ENCODE data around the gene DTNBP1. TPM values are rescaled to one million over a fixed set of nuclear protein-coding genes. Genes with fewer than 3 reads are reported as not detected.

DTNBP1 gene
- total and polyA plus RNA-seq, 2 of the 13 experiments (the other 11 are each of a cell fraction or from before 2014, with no cell fraction given), result 6.6 to 19.1 TPM

DNA sequence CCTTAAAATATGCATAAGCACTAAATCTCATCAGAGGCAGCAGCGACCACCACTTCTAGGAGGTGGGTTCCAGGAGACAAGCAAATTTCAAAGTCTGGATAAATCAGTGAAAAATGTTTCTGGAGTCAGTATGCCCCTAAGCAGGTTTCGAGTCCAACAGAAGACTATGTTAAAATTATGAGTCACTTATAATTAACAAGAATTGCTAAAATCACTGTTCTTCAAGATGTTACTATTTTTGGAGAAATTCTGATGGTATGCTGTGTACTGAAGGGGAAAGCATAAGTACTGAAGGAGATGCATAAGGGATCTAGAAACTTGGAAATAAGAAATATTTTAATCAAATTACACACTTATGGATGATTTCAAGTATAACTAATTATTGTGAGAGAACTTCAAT is 58.0 kb downstream of the DTNBP1 start (continued):
- TF ChIP-seq, protein P1, sequence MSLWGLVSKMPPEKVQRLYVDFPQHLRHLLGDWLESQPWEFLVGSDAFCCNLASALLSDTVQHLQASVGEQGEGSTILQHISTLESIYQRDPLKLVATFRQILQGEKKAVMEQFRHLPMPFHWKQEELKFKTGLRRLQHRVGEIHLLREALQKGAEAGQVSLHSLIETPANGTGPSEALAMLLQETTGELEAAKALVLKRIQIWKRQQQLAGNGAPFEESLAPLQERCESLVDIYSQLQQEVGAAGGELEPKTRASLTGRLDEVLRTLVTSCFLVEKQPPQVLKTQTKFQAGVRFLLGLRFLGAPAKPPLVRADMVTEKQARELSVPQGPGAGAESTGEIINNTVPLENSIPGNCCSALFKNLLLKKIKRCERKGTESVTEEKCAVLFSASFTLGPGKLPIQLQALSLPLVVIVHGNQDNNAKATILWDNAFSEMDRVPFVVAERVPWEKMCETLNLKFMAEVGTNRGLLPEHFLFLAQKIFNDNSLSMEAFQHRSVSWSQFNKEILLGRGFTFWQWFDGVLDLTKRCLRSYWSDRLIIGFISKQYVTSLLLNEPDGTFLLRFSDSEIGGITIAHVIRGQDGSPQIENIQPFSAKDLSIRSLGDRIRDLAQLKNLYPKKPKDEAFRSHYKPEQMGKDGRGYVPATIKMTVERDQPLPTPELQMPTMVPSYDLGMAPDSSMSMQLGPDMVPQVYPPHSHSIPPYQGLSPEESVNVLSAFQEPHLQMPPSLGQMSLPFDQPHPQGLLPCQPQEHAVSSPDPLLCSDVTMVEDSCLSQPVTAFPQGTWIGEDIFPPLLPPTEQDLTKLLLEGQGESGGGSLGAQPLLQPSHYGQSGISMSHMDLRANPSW (CRISPR knock-in tag; IDR thresholded peaks at IDR 0.05; ENCODE audit: borderline replicate concordance), result no peak
- TF ChIP-seq ZNF292 (CRISPR knock-in tag; IDR thresholded peaks at IDR 0.05; ENCODE audit: borderline replicate concordance, low read depth), result no peak
- TF ChIP-seq, protein P2, sequence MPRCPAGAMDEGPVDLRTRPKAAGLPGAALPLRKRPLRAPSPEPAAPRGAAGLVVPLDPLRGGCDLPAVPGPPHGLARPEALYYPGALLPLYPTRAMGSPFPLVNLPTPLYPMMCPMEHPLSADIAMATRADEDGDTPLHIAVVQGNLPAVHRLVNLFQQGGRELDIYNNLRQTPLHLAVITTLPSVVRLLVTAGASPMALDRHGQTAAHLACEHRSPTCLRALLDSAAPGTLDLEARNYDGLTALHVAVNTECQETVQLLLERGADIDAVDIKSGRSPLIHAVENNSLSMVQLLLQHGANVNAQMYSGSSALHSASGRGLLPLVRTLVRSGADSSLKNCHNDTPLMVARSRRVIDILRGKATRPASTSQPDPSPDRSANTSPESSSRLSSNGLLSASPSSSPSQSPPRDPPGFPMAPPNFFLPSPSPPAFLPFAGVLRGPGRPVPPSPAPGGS (CRISPR knock-in tag; IDR thresholded peaks at IDR 0.05), result no peak

DNA sequence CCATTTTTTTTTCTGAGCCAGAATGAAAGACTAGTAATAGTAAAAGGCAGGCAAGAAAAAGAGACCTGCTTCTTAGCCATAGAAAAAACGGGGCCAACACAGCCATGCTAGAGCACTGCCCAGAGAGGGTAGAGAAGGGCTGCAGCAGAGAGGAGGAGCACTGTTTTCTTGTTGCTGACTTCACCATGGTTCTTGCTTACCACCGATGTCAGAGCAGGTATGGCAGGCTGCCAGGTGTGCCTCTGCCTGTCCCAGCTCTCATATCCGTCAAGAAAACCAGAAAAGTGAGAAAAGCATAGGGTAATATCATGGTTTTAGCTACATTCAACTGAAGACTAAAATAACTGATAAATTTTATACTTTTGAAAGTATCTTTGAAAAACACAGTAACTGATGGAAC is 60.7 kb downstream of the DTNBP1 start:
- H3K4me3 ChIP-seq (replicated peaks in 1 of 3; ENCODE audit: insufficient read depth in 1 of 3, low read depth in 2 of 3, low read length in 3 of 3), result no peak overlapping the region
- H3K9me3 ChIP-seq (ENCODE audit: low read length), result no peaks in the 10 kb centered on the region
- no peak for ATAC-seq
- no peaks in the 10 kb centered on the region for H4K20me1 ChIP-seq (ENCODE audit: insufficient read depth, low read length)
- in situ Hi-C loops (cut with HindIII; ENCODE audit: extremely low pct_ligation_motif_present, low pct_unique_long_range_greater_than_20kb) (loop anchor here (25.0 kb wide), 1 partner anchor 1390 kb away; no protein-coding TSS in a partner anchor), intact Hi-C loops (cut with micrococcal nuclease; ENCODE audit: unreplicated experiment) (no loop called here)
- no peaks in the 10 kb centered on the region; a peak in 2 of 5 replicates for H3K36me3 ChIP-seq (replicated peaks in 1 of 2; ENCODE audit: control insufficient read depth in 1 of 2, insufficient read depth in 2 of 2, low read length in 2 of 2)
- no peaks in the 10 kb centered on the region for H3K4me1 ChIP-seq (ENCODE audit: insufficient read depth, low read length)
- no peak overlapping the region for H3K4me2 ChIP-seq (ENCODE audit: low read depth, low read length)
- no peak for DNase-seq (ENCODE audit: low spot score)
- no peak overlapping the region for H3K27ac ChIP-seq (ENCODE audit: extremely low read length, insufficient read depth, low read length)
- ChIA-PET CTCF (ENCODE audit: low intra/inter-chr PET ratio, low total read pairs) (no interaction called here), POLR2A (no interaction called here)
- no peak for FAIRE-seq
- no peaks in the 10 kb centered on the region for H3K27me3 ChIP-seq (ENCODE audit: control insufficient read depth in 1 of 2, insufficient read depth in 2 of 2, low read length in 2 of 2)
- H3K79me2 ChIP-seq (ENCODE audit: insufficient read depth, low read length), result no peaks in the 10 kb centered on the region
- BruUV-seq (replicated peaks), result no TSS peak
- H3K9ac ChIP-seq (ENCODE audit: insufficient read depth, low read depth, low read length), result no peak overlapping the region
- 93% methylated on average over 3 of the region's 3 CpGs for WGBS (ENCODE audit: low lambda C conversion rate)
- H2AFZ ChIP-seq (ENCODE audit: low read length), result no peak overlapping the region
- TF ChIP-seq, protein P3, sequence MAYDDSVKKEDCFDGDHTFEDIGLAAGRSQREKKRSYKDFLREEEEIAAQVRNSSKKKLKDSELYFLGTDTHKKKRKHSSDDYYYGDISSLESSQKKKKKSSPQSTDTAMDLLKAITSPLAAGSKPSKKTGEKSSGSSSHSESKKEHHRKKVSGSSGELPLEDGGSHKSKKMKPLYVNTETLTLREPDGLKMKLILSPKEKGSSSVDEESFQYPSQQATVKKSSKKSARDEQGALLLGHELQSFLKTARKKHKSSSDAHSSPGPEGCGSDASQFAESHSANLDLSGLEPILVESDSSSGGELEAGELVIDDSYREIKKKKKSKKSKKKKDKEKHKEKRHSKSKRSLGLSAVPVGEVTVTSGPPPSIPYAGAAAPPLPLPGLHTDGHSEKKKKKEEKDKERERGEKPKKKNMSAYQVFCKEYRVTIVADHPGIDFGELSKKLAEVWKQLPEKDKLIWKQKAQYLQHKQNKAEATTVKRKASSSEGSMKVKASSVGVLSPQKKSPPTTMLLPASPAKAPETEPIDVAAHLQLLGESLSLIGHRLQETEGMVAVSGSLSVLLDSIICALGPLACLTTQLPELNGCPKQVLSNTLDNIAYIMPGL (CRISPR knock-in tag; IDR thresholded peaks at IDR 0.05; ENCODE audit: borderline replicate concordance in 1 of 2, low read depth in 1 of 2), result no peak
- TF ChIP-seq DNMT3B (CRISPR knock-in tag; conservative IDR thresholded peaks at IDR 0.05) (no peak), AKAP8 (CRISPR knock-in tag; IDR thresholded peaks at IDR 0.05) (no peak), ZNF430 (CRISPR knock-in tag; IDR thresholded peaks at IDR 0.05) (no peak), ZFY (CRISPR knock-in tag; IDR thresholded peaks at IDR 0.05) (no peak), FOXM1 (CRISPR knock-in tag; IDR thresholded peaks at IDR 0.05) (no peak), GTF3A (CRISPR knock-in tag; conservative IDR thresholded peaks at IDR 0.05) (no peak)
- TF ChIP-seq, protein P4, sequence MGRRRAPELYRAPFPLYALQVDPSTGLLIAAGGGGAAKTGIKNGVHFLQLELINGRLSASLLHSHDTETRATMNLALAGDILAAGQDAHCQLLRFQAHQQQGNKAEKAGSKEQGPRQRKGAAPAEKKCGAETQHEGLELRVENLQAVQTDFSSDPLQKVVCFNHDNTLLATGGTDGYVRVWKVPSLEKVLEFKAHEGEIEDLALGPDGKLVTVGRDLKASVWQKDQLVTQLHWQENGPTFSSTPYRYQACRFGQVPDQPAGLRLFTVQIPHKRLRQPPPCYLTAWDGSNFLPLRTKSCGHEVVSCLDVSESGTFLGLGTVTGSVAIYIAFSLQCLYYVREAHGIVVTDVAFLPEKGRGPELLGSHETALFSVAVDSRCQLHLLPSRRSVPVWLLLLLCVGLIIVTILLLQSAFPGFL (CRISPR knock-in tag; IDR thresholded peaks at IDR 0.05), result no peak
- TF ChIP-seq, protein P5, sequence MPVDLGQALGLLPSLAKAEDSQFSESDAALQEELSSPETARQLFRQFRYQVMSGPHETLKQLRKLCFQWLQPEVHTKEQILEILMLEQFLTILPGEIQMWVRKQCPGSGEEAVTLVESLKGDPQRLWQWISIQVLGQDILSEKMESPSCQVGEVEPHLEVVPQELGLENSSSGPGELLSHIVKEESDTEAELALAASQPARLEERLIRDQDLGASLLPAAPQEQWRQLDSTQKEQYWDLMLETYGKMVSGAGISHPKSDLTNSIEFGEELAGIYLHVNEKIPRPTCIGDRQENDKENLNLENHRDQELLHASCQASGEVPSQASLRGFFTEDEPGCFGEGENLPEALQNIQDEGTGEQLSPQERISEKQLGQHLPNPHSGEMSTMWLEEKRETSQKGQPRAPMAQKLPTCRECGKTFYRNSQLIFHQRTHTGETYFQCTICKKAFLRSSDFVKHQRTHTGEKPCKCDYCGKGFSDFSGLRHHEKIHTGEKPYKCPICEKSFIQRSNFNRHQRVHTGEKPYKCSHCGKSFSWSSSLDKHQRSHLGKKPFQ (CRISPR knock-in tag; IDR thresholded peaks at IDR 0.05; ENCODE audit: insufficient replicate concordance), result no peak

Measured in HepG2 (cell line).